ENCODE results near the gene MRPS18A. TPM values are rescaled to one million over a fixed set of nuclear protein-coding genes. Genes with fewer than 3 reads are reported as not detected.
A peak's percentile ranks its signal among the peaks of the same experiment; 100 is the strongest.
"Not testable (repeated sequence)": the region's sequence is repeated elsewhere in the genome, so short reads cannot be mapped to it uniquely, and the experiment has no call there.

MRPS18A gene
- total RNA-seq, 2 donors from 2014 or later, result 56.9 to 69.4 TPM

DNA sequence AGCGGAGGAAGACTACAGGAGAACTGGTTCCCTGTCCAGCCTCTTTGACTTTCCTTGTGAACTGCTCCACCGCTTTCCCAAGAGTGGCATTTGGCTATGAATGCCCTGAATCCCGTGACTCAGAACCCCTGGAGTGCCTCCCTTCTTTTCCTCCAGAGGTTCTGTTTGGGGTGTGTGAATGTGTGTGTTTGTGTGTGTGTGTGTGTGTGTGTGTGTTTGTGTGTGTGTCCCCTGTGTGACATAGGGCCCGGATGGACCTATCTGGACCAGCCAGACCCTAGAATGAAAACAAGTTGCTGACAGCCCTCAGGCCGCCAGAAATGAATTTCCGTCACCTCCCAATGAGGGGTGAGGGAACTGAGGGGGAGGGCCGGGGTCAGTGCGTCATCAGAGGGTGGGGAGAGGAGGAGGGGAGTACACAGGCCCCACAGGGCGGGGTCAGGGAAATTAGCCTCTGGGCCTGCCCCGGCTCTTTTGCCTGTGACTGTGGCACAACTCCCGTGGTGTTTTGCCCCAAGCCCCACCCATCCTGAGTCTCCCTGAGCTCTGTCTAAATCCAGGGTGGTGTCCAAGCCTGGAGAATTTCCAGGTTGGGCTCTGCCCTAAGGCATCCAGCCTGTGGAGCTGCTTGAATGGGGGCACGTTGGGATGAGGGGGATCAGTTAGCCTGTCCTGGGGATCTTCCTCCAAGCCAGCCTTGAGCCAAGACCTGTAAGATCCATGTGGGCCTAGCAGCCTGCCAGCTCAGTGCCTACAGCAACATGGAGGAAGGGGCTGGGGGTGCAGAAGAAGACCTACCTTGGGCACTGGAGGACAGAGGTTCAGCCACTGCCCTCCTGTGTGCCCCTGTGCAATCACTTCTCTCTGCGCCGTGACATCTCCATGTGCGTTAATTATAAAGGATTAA, 15.2 kb upstream of the MRPS18A start:
- DNase-seq, result peak; percentile 88 to 95
- intact Hi-C loops (cut with DNase I, micrococcal nuclease), result no loop called here
- ATAC-seq, result peak; percentile 82

GRCh38 chr6:43702171-43702533, 14.6 kb upstream of the MRPS18A start:
- ATAC-seq (no peak), DNase-seq (no peak)
- intact Hi-C loops (cut with DNase I, micrococcal nuclease), result no loop called here

GRCh38 chr6:43700939-43701560, 13.5 kb upstream of the MRPS18A start:
- intact Hi-C loops (cut with DNase I, micrococcal nuclease); DNase-seq; ATAC-seq: not testable (repeated sequence)

GRCh38 chr6:43699564-43700186, 12.1 kb upstream of the MRPS18A start:
- ATAC-seq (peak; percentile 41), DNase-seq (peak; percentile 49 to 75)
- intact Hi-C loops (cut with DNase I, micrococcal nuclease), result no loop called here

DNA sequence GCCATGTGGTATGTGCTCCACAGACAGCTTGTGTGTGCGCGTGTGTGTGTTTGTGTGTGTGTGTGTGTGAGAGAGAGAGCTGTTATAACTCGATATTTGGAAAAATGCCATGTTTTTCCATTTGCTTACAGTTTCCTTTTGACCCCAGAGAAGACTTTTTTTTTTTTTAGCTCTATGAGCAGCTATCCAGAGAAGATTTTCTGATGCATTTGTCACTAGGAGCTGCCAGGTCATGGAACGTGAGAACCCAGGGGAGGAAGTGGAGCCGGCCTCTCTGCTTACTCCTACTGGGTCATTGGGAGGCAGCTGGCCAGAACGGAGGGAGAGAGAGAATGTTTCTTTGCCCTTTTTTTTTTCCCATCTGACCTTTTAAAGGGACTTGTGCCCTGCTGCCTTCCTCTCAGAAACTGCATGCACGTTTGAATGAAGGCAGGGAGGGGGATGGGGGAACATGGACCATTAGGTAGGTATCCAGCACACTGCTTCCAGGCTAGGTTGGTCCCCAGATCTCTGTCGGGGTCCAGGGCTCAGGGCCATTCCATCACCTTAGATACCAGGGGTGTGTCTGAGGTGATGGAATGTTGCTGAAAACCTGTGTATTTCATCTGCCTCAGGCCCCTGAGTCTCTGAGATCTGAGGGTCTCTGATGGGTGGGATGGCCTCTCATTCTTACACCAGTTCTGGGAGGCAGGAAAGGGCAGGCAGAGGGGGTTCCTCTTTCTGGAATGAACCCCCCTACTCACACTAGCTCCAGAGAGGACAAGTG, 11.2 kb upstream of the MRPS18A start:
- peak in 1 of 2 donors; percentile 48 for DNase-seq
- intact Hi-C loops (cut with DNase I, micrococcal nuclease), result no loop called here
- no peak for ATAC-seq

DNA sequence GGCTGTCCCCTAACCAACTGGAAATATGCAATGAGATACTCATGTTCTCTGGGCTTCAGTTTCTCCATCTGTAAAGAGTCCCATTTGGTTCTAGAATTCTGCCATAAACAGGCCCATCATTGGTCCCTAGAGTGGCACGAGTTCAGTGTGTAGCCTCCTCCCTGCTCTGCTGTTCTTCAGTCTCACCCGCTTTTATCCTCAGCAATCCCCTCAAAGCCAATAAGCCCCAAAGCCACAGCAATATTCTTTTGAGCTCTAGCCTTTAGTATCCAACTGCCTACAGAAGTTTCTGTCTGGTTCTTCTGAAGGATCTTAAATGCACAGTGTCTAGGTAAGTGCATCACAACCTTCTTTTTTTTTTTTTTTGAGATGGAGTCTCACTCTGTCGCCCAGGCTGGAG, 9.8 kb upstream of the MRPS18A start:
- no peak for ATAC-seq

DNA sequence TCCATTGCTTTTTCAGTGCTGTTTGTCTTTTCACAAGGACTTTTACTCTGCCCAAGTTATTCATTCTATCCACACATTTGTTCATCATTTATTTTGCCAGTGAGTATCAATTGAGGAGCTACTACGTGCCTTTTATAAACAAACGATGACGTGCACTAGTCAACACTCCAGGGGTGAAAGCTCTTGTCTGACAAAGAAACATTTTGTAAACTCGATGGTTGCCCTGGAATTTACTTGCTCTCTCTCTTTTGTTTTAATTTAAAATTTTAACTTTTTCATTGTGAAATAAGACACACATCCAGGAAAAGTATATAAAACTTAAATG, 8.3 kb upstream of the MRPS18A start:
- DNase-seq (no peak), ATAC-seq (no peak)
- intact Hi-C loops (cut with DNase I, micrococcal nuclease), result no loop called here

More for the DNA sequence above, 9.8 kb upstream of the MRPS18A start:
- intact Hi-C loops (cut with DNase I, micrococcal nuclease), result no loop called here
- no peak for DNase-seq

DNA sequence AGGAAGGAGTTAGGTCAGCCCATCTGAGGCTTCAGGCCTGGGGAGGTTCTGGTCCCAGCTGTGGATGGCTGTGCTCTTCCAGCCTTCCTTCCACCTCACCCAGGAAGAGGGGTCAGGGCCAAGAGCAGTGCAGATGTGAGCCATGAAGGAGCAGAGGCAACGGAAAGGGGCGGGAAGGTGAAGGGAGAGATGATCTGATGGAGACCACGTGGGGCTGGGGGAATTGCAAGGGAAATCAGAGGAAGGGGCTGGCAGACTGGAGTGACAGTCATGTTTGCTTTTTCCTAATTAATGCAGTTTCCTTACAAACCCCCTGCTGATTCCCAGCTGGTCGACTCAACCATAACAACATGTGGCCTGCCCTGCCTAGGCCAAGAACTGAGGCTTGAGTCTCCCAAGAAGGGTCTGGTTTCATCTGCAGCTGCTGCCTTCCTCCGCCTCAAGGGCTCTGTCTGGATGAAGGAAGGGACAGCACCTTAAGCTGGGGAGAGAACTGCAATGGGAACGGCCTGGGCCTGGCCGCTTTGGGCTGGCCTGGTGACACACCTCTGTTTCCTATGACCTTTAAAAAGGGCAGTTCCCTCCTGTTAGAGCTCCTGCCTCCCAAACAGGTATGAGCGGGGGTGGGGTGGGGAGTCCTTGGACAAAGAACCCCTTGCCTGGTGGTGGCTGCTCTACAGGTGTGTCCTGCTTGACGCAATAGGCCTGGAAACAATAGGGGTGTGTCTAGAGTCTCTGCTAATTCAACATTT, 7.8 kb upstream of the MRPS18A start:
- DNase-seq (peak; percentile 83 to 93), ATAC-seq (peak; percentile 88)
- intact Hi-C loops (cut with DNase I, micrococcal nuclease), result no loop called here

- ATAC-seq, result no peak
- DNase-seq, result no peak
- intact Hi-C loops (cut with DNase I, micrococcal nuclease), result no loop called here
These were observed 1.8 kb upstream of the MRPS18A start for GRCh38 chr6:43689421-43689820.

- no peak for ATAC-seq
- intact Hi-C loops (cut with DNase I, micrococcal nuclease), result no loop called here
- no peak for DNase-seq
These were observed 533 bp downstream of the MRPS18A start for GRCh38 chr6:43687079-43687436.

DNA sequence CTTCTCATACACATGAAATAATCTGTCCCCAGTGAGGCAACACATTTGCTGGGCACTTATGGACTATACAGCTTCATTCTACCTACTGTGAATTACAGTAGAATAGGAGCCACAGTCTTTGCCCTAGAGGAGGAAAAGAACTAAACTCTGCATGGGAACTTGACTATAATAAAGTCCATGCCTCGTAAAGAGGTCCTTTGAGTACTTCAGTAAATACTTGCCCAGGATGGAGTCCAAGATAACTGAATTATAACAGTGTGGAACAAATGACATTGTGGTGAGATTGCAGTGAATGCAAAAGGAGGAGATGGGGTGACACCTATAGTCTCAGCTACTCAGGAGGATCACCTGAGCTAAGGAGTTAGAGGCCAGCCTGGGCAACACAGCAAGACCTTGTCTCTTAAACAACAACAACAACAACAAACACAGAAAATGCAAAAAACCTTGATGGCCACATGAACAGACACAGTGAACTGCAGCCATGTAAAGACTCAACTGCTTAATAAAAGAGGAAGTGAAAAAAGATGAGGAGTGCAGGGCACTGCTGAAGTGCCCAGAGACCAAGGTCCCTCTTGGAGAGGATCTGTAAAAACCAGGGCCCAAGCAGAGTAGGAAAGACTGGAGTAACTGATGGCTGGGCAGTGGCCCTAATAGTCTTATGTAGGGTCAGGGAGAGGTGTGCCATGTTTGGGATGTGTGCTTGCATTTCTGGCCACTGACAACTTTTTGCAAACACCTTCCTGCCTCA, 3.7 kb downstream of the MRPS18A start:
- intact Hi-C loops (cut with DNase I, micrococcal nuclease), result no loop called here
- DNase-seq (no peak), ATAC-seq (peak; percentile 60)

GRCh38 chr6:43682724-43683429, 4.7 kb downstream of the MRPS18A start:
- DNase-seq (no peak), ATAC-seq (no peak)
- intact Hi-C loops (cut with DNase I, micrococcal nuclease), result no loop called here

GRCh38 chr6:43681303-43681702, 6.3 kb downstream of the MRPS18A start:
- DNase-seq (no peak), ATAC-seq (peak; percentile 73)
- intact Hi-C loops (cut with DNase I, micrococcal nuclease), result no loop called here

DNA sequence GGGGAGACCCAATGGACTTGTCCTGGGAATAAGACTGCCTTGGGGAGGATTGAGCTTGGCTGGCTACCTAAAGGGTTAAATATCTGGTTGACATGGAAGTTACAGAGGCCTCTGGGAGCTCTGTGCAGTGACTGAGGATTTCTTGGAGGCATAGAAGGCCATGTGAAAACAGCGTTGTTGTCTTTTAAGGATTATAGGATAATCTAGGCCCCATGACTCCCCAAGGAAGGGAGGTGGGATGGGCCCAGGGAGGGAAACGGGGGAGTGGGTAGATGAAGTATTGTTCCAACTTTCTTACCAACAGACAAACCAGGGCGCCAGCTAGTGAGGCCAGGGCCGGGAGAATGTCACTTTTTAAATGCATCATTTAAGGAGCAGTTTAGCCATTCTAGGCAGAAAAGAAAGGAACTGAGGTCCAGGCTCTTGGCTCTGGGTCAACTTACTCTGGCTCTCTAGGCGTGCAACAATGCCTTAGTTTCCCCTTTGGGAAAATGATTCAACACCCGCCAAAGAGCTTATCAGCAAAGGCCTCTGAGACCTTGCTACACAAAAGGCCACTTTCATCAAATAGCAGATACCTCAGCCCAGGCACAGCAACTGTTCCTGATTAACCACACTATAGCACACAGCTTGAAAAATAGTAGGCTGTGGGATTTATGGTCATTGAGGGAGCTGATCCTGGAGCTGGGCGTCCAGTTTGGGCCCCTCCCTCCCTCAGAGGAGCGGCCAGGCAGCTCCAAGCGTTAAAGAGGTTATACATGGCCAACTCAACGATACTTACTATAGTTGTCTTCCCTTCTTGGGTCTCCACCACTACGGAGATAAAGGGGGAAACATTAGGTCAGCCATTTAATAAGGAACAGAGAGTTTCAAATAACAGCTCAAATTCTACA, 7.0 kb downstream of the MRPS18A start:
- ATAC-seq, result peak; percentile 7
- DNase-seq, result no peak
- intact Hi-C loops (cut with DNase I, micrococcal nuclease), result no loop called here

GRCh38 chr6:43679057-43679456, 8.5 kb downstream of the MRPS18A start:
- no peak for ATAC-seq
- no peak for DNase-seq
- intact Hi-C loops (cut with DNase I, micrococcal nuclease), result no loop called here

GRCh38 chr6:43678341-43678740, 9.2 kb downstream of the MRPS18A start:
- DNase-seq, result no peak
- ATAC-seq, result no peak
- intact Hi-C loops (cut with DNase I, micrococcal nuclease), result no loop called here

GRCh38 chr6:43677759-43678158, 9.8 kb downstream of the MRPS18A start:
- DNase-seq (no peak), ATAC-seq (peak; percentile 78)
- intact Hi-C loops (cut with DNase I, micrococcal nuclease), result no loop called here
